RWPE2 (cell line): Measurements from ENCODE around the gene TNFSF12.

Experiments
- ATAC-seq: fragments of 200-7000 bp; cut with Tn5 transposase; 3 replicates; pipeline ENCODE4 v1.9.1; 2021; ENCODE audit warnings: low read depth
- DNase-seq: peaks from one replicate; pipeline ENCODE4 v3.0.0-alpha.2; 2020; ENCODE audit warnings: low spot score
- H3K27ac ChIP-seq: fragments of 450-650 bp; 2 replicates; pipeline ENCODE4 v1.5.1; 2017; ENCODE audit warnings: mild to moderate bottlenecking; ENCODE audit not compliant: poor library complexity, severe bottlenecking
- H3K27me3 ChIP-seq: fragments of 250-450 bp; sonication (Bioruptor Pico); 2 replicates; pipeline ENCODE4 v1.5.1; 2021; ENCODE audit warnings: mild to moderate bottlenecking, moderate library complexity; ENCODE audit not compliant: insufficient read depth, poor library complexity, severe bottlenecking
- H3K36me3 ChIP-seq: fragments of 250-450 bp; sonication (Bioruptor Pico); 2 replicates; pipeline ENCODE4 v1.5.1; 2020; ENCODE audit warnings: low read depth, mild to moderate bottlenecking, moderate library complexity
- H3K4me1 ChIP-seq: fragments of 250-450 bp; sonication (Bioruptor Pico); 2 replicates; pipeline ENCODE4 v1.5.1; 2021; ENCODE audit warnings: mild to moderate bottlenecking, moderate library complexity; ENCODE audit not compliant: insufficient read depth, poor library complexity, severe bottlenecking
- H3K4me3 ChIP-seq: fragments of 250-450 bp; sonication (Bioruptor Pico); 2 replicates; pipeline ENCODE4 v1.5.1; 2021; ENCODE audit warnings: mild to moderate bottlenecking, moderate library complexity; ENCODE audit not compliant: severe bottlenecking
- H3K9me3 ChIP-seq: fragments of 250-450 bp; sonication (Bioruptor Pico); 2 replicates; pipeline ENCODE4 v1.5.1; 2021; ENCODE audit warnings: mild to moderate bottlenecking, moderate library complexity; ENCODE audit not compliant: severe bottlenecking
- TF ChIP-seq, protein P1 (sequence below): fragments of 450-650 bp; IDR thresholded peaks from one replicate; pipeline ENCODE4 v1.5.1; 2017; ENCODE audit warnings: mild to moderate bottlenecking, moderate library complexity; ENCODE audit not compliant: poor library complexity, severe bottlenecking

The TNFSF12 gene

DNA sequence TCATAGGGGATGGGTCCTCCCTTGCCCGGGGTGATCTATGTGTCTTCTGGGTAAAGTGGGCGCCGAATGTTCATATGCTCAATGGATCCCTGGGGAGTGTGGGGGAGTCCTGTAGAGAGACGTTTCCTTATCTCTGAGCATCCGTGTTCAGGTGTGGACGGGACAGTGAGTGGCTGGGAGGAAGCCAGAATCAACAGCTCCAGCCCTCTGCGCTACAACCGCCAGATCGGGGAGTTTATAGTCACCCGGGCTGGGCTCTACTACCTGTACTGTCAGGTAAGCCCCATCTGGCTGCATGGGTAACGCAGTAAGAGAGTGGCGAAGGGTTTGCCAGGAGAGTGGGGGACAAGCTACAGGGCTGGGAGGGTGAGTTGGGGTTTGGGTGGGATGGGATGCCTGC, 7.8 kb downstream of the TNFSF12 start:
- ATAC-seq (no peak), DNase-seq (no peak)
- no peak overlapping the region for H3K27ac ChIP-seq
- peaks cover 17% of the 10 kb centered on the region for H3K4me1 ChIP-seq
- H3K9me3 ChIP-seq = no peaks in the 10 kb centered on the region
- H3K4me3 ChIP-seq = no peak overlapping the region
- no peaks in the 10 kb centered on the region for H3K27me3 ChIP-seq
- H3K36me3 ChIP-seq = no peaks in the 10 kb centered on the region
- TF ChIP-seq, protein P1, sequence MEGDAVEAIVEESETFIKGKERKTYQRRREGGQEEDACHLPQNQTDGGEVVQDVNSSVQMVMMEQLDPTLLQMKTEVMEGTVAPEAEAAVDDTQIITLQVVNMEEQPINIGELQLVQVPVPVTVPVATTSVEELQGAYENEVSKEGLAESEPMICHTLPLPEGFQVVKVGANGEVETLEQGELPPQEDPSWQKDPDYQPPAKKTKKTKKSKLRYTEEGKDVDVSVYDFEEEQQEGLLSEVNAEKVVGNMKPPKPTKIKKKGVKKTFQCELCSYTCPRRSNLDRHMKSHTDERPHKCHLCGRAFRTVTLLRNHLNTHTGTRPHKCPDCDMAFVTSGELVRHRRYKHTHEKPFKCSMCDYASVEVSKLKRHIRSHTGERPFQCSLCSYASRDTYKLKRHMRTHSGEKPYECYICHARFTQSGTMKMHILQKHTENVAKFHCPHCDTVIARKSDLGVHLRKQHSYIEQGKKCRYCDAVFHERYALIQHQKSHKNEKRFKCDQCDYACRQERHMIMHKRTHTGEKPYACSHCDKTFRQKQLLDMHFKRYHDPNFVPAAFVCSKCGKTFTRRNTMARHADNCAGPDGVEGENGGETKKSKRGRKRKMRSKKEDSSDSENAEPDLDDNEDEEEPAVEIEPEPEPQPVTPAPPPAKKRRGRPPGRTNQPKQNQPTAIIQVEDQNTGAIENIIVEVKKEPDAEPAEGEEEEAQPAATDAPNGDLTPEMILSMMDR = no peak

DNA sequence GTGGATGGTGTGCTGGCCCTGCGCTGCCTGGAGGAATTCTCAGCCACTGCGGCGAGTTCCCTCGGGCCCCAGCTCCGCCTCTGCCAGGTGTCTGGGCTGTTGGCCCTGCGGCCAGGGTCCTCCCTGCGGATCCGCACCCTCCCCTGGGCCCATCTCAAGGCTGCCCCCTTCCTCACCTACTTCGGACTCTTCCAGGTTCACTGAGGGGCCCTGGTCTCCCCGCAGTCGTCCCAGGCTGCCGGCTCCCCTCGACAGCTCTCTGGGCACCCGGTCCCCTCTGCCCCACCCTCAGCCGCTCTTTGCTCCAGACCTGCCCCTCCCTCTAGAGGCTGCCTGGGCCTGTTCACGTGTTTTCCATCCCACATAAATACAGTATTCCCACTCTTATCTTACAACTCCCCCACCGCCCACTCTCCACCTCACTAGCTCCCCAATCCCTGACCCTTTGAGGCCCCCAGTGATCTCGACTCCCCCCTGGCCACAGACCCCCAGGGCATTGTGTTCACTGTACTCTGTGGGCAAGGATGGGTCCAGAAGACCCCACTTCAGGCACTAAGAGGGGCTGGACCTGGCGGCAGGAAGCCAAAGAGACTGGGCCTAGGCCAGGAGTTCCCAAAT, 8.4 kb downstream of the TNFSF12 start:
- ATAC-seq = no peak
- H3K4me1 ChIP-seq = peaks cover 17% of the 10 kb centered on the region

DNA sequence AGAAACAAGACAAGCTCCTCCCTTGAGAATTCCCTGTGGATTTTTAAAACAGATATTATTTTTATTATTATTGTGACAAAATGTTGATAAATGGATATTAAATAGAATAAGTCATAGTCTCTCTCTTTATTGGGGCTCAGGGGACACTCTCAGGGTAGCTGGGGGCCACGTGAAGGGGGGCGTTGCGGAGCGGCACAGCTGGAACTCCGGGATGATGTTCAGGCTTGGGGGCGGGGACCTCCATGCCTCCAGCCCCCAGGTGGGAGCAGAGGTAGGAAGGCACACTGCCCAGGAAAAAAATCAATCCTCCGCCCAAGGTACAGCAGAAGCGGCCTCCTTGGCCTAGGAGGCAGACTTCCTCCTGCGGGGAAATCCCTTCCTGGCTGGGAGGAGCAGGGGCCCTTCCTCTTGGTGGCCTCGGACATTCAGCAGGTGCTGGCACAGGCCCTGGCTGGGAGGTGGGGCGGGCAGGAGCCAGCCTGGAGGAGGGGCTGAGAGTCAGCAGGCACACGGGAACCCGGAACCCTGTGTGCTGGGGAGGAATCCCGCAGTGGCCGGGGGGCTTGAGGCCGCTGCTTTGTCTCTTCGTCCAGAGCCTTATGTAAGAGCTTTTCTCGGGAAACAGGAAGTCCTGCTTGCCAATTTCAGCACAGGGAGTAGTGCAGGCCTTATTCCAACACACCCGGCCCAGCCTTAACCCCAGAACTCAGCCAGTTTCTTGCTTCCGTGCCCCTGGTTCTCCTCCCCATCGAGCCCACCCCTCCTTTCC, 9.1 kb downstream of the TNFSF12 start:
- TF ChIP-seq, protein P1 = peak; percentile 8
- Histone ChIP-seq H3K4me3 (peak overlapping the region; percentile 13), H3K27ac (peak overlapping the region; percentile 76), H3K36me3 (no peaks in the 10 kb centered on the region; the same call in 1 of the 2 replicates), H3K4me1 (peaks cover 17% of the 10 kb centered on the region), H3K9me3 (no peaks in the 10 kb centered on the region), H3K27me3 (no peaks in the 10 kb centered on the region)
- DNase-seq = no peak
- peak; percentile 52 for ATAC-seq

More for the DNA sequence above, 8.4 kb downstream of the TNFSF12 start:
- DNase-seq = no peak
- H3K9me3 ChIP-seq = no peaks in the 10 kb centered on the region
- H3K27me3 ChIP-seq = no peaks in the 10 kb centered on the region
- TF ChIP-seq, protein P1 = no peak
- H3K27ac ChIP-seq = peak overlapping the region; percentile 76
- no peak overlapping the region for H3K4me3 ChIP-seq
- no peaks in the 10 kb centered on the region for H3K36me3 ChIP-seq

DNA sequence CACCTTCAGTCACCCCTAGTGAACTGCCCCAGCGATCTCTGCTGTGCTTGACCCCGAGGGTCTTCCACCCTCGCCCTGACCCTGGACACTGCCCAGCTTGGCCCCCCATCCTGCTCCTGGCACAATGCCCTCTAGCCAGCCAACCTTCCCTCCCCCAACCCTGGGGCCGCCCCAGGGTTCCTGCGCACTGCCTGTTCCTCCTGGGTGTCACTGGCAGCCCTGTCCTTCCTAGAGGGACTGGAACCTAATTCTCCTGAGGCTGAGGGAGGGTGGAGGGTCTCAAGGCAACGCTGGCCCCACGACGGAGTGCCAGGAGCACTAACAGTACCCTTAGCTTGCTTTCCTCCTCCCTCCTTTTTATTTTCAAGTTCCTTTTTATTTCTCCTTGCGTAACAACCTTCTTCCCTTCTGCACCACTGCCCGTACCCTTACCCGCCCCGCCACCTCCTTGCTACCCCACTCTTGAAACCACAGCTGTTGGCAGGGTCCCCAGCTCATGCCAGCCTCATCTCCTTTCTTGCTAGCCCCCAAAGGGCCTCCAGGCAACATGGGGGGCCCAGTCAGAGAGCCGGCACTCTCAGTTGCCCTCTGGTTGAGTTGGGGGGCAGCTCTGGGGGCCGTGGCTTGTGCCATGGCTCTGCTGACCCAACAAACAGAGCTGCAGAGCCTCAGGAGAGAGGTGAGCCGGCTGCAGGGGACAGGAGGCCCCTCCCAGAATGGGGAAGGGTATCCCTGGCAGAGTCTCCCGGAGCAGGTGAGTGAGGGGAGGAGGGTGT, 9.9 kb downstream of the TNFSF12 start, which contains the start of gene TNFSF13:
TNFSF13 (plus strand) TSS at position 207 of the 776 bp plus-strand sequence; CDS start at position 497, 290 bp downstream.
- no peaks in the 10 kb centered on the region for H3K27me3 ChIP-seq
- H3K4me1 ChIP-seq = peaks cover 17% of the 10 kb centered on the region
- DNase-seq (no peak), ATAC-seq (no peak)
- H3K27ac ChIP-seq = peak within 1 kb of the TSS; percentile 76
- H3K4me3 ChIP-seq = peak within 1 kb of the TSS; percentile 13
- peaks cover under 1% of the 10 kb centered on the region; the same call in 1 of the 2 replicates for H3K36me3 ChIP-seq
- TF ChIP-seq, protein P1 = no peak
- no peaks in the 10 kb centered on the region for H3K9me3 ChIP-seq
